IMR-90 (cell line): ENCODE measurements around the gene CRTAC1. TPM values are rescaled to one million over a fixed set of nuclear protein-coding genes. Genes with fewer than 3 reads are reported as not detected.

Experiments used
- ATAC-seq: fragments of 200-7000 bp; cut with Tn5 transposase; 2 replicates; pipeline ENCODE4 v1.9.1; 2020; ENCODE audit warnings: low read depth, mild to moderate bottlenecking, moderate library complexity
- BruUV-seq: library from RNA; stranded (reverse); fragments of 400-500 nt; replicated peaks from 2 replicates; lab custom pipeline; 2021; lab: Mats Ljungman, UMichigan
- CTCF ChIA-PET: fragments of 300-600 bp; formaldehyde crosslinking; extraction: SDS; loops from one replicate; lab custom pipeline; 2021; ENCODE audit warnings: antibody characterized with exemption; lab: Yijun Ruan, JAX
- POLR2A ChIA-PET: fragments of 300-600 bp; sonication (Branson Sonifier 250); formaldehyde crosslinking; loops from one replicate; lab custom pipeline; 2022; ENCODE audit warnings: antibody characterized with exemption; ENCODE audit not compliant: unreplicated experiment; lab: Charles Lee
- DNase-seq: peaks from one replicate; pipeline ENCODE4 v3.0.0; 2013
- H2AFZ ChIP-seq: replicated peaks from 2 replicates; pipeline ENCODE3; 2013; ENCODE audit warnings: low read length, mild to moderate bottlenecking; ENCODE audit not compliant: poor library complexity
- H2AK5ac ChIP-seq: 2 replicates; pipeline ENCODE4 v1.6.1; 2013; ENCODE audit warnings: low read depth, low read length, inconsistent platforms
- H2AK9ac ChIP-seq: replicated peaks from 2 replicates; pipeline ENCODE3; 2013; ENCODE audit warnings: mild to moderate bottlenecking, low read depth, low read length, moderate library complexity; ENCODE audit not compliant: poor library complexity
- H2BK120ac ChIP-seq: 2 replicates; pipeline ENCODE4 v1.6.1; 2013; ENCODE audit warnings: low read depth, low read length, inconsistent platforms
- H2BK15ac ChIP-seq: 3 replicates; pipeline ENCODE4 v1.6.1; 2013; ENCODE audit warnings: low read depth, low read length, inconsistent platforms
- H2BK20ac ChIP-seq: 2 replicates; pipeline ENCODE4 v1.6.1; 2013; ENCODE audit warnings: low read depth, mild to moderate bottlenecking, inconsistent platforms, low read length, moderate library complexity
- H2BK5ac ChIP-seq: 2 replicates; pipeline ENCODE4 v1.6.1; 2013; ENCODE audit warnings: mild to moderate bottlenecking, low read depth, low read length, inconsistent platforms; ENCODE audit not compliant: poor library complexity, severe bottlenecking
- H3K14ac ChIP-seq: replicated peaks from 2 replicates; pipeline ENCODE4 v1.6.1; 2013; ENCODE audit warnings: low read depth, low read length, inconsistent platforms
- H3K18ac ChIP-seq: 2 replicates; pipeline ENCODE4 v1.6.1; 2013; ENCODE audit warnings: low read depth, low read length, control low read depth
- H3K23ac ChIP-seq: 2 replicates; pipeline ENCODE4 v1.6.1; 2013; ENCODE audit warnings: low read depth, low read length, inconsistent platforms
- H3K27ac ChIP-seq: 2 replicates; pipeline ENCODE4 v1.5.1; 2013; ENCODE audit warnings: mild to moderate bottlenecking, control low read depth, low read length; ENCODE audit not compliant: insufficient read depth
- H3K27me3 ChIP-seq: 2 replicates; pipeline ENCODE4 v1.6.1; 2013; ENCODE audit warnings: low read length; ENCODE audit not compliant: control insufficient read depth, insufficient read depth
- H3K36me3 ChIP-seq: 2 replicates; pipeline ENCODE4 v1.6.1; 2013; ENCODE audit warnings: low read length, mixed read lengths; ENCODE audit not compliant: control insufficient read depth, insufficient read depth
- H3K4ac ChIP-seq: 2 replicates; pipeline ENCODE4 v1.6.1; 2013; ENCODE audit warnings: low read depth, low read length, inconsistent platforms
- H3K4me1 ChIP-seq: 2 replicates; pipeline ENCODE4 v1.6.1; 2013; ENCODE audit warnings: low read length, mixed read lengths; ENCODE audit not compliant: control insufficient read depth, insufficient read depth
- H3K4me2 ChIP-seq: 2 replicates; pipeline ENCODE4 v1.6.1; 2013; ENCODE audit warnings: low read depth, mild to moderate bottlenecking, control low read depth, low read length, moderate library complexity
- H3K4me3 ChIP-seq: 2 replicates; pipeline ENCODE4 v1.5.1; 2013; ENCODE audit warnings: low read depth, mild to moderate bottlenecking, control low read depth, low read length, moderate library complexity; ENCODE audit not compliant: insufficient read depth
- H3K56ac ChIP-seq: 2 replicates; pipeline ENCODE4 v1.6.1; 2013; ENCODE audit warnings: low read length, inconsistent platforms; ENCODE audit not compliant: insufficient read depth; ENCODE audit errors: extremely low read depth
- H3K79me1 ChIP-seq, 2 experiments: 2 replicates each; pipeline ENCODE4 v1.6.1; 2013; ENCODE audit warnings: low read length in 2 of 2, inconsistent platforms in 1 of 2, low read depth in 1 of 2
- H3K9ac ChIP-seq: 2 replicates; pipeline ENCODE4 v1.6.1; 2013; ENCODE audit warnings: low read depth, low read length, control low read depth
- H3K9me1 ChIP-seq: 2 replicates; pipeline ENCODE4 v1.6.1; 2013; ENCODE audit warnings: low read length, inconsistent platforms; ENCODE audit not compliant: insufficient read depth
- H3K9me3 ChIP-seq: 2 replicates; pipeline ENCODE4 v1.6.1; 2013; ENCODE audit warnings: low read length; ENCODE audit not compliant: control insufficient read depth, insufficient read depth
- H4K20me1 ChIP-seq: 2 replicates; pipeline ENCODE4 v1.6.1; 2013; ENCODE audit warnings: low read length, inconsistent platforms; ENCODE audit not compliant: insufficient read depth
- H4K5ac ChIP-seq: 2 replicates; pipeline ENCODE4 v1.6.1; 2013; ENCODE audit warnings: mild to moderate bottlenecking, low read depth, low read length, control low read depth
- H4K8ac ChIP-seq, 2 experiments: 2 replicates each; pipeline ENCODE4 v1.6.1; 2013; ENCODE audit warnings: low read depth in 2 of 2, low read length in 2 of 2, control low read depth in 1 of 2, inconsistent platforms in 1 of 2
- H4K91ac ChIP-seq: 2 replicates; pipeline ENCODE4 v1.6.1; 2013; ENCODE audit warnings: low read depth, low read length, inconsistent platforms; ENCODE audit not compliant: insufficient read depth
- BHLHE40 ChIP-seq: fragments of 150-350 bp; IDR thresholded peaks from 2 replicates; pipeline ENCODE4 v1.6.1; 2016; ENCODE audit warnings: mild to moderate bottlenecking, low read depth, low read length
- CHD1 ChIP-seq: IDR thresholded peaks from 2 replicates; pipeline ENCODE4 v1.6.1; 2012; ENCODE audit warnings: low read depth, low read length, improper control_type of control experiment
- FOS ChIP-seq: fragments of 150-350 bp; IDR thresholded peaks from 2 replicates; pipeline ENCODE4 v1.6.1; 2016; ENCODE audit warnings: low read depth, low read length
- MAZ ChIP-seq: IDR thresholded peaks from 2 replicates; pipeline ENCODE4 v1.6.1; 2012; ENCODE audit warnings: low read depth, mild to moderate bottlenecking, low read length, improper control_type of control experiment, moderate library complexity, borderline replicate concordance
- MXI1 ChIP-seq: IDR thresholded peaks from 2 replicates; pipeline ENCODE4 v1.6.1; 2012; ENCODE audit warnings: low read depth, mild to moderate bottlenecking, low read length, moderate library complexity, borderline replicate concordance
- NFE2L2 ChIP-seq: fragments of 150-350 bp; IDR thresholded peaks from 2 replicates; pipeline ENCODE4 v1.6.1; 2016; ENCODE audit warnings: low read depth, mild to moderate bottlenecking, low read length
- POLR2A ChIP-seq: IDR thresholded peaks from 2 replicates; pipeline ENCODE4 v1.6.1; 2012; ENCODE audit warnings: mild to moderate bottlenecking, low read depth, low read length
- RAD21 ChIP-seq: IDR thresholded peaks from 2 replicates; pipeline ENCODE4 v1.6.1; 2012; ENCODE audit warnings: low read length, improper control_type of control experiment
- RCOR1 ChIP-seq: IDR thresholded peaks from 2 replicates; pipeline ENCODE4 v1.6.1; 2012; ENCODE audit warnings: mild to moderate bottlenecking, low read length, improper control_type of control experiment; ENCODE audit not compliant: insufficient replicate concordance
- SMC3 ChIP-seq: fragments of 150-350 bp; IDR thresholded peaks from 2 replicates; pipeline ENCODE4 v1.6.1; 2016; ENCODE audit warnings: low read depth, mild to moderate bottlenecking, antibody characterized with exemption, low read length, moderate library complexity
- WGBS, 2 experiments: methylation state at CpG; one replicate each; pipeline versions ENCODE4 v1.1.5 to v1.1.7; 2013; ENCODE audit warnings: missing lambda C conversion rate in 2 of 2; ENCODE audit not compliant: insufficient read length in 1 of 2; ENCODE audit errors: extremely low coverage in 2 of 2; 5-methylcytosine and 5-hydroxymethylcytosine counted together
- dilution Hi-C: fragments of 300-500 bp; cut with HindIII; formaldehyde crosslinking; loops from one replicate; pipeline ENCODE4 v1.14.3; 2018; ENCODE audit warnings: low sequenced_read_pairs; ENCODE audit not compliant: unreplicated experiment
- in situ Hi-C: fragments of 300-500 bp; cut with MboI; formaldehyde crosslinking; loops from 3 replicates; pipeline ENCODE4 v1.14.3; 2019; ENCODE audit warnings: low sequenced_read_pairs, inconsistent platforms, mixed read lengths
- intact Hi-C: fragments of 100-400 bp; cut with micrococcal nuclease; formaldehyde crosslinking; loops from 2 replicates; pipeline ENCODE4 v1.10.0; 2022
- polyA plus RNA-seq, 3 experiments: library from polyadenylated mRNA; depleted of rRNA; stranded (reverse); fragments of >200 nt; gene quantifications; 2 replicates each; pipeline ENCODE4 v1.2.3, GENCODE V29; 2012; ENCODE audit warnings: low replicate concordance in 1 of 3
- total RNA-seq: library from RNA; depleted of rRNA; stranded (reverse); fragments of >200 nt; gene quantifications from 2 replicates; pipeline ENCODE4 v1.2.3, GENCODE V29; 2012
- TF ChIP-seq, protein P1 (sequence below): conservative IDR thresholded peaks from 2 replicates; pipeline ENCODE4 v1.5.1; 2012; ENCODE audit warnings: mild to moderate bottlenecking, low read depth, low read length, improper control_type of control experiment
- TF ChIP-seq, protein P2 (sequence below): fragments of 150-350 bp; IDR thresholded peaks from 2 replicates; pipeline ENCODE4 v1.6.1; 2016; ENCODE audit warnings: low read depth, mild to moderate bottlenecking, low read length, moderate library complexity, borderline replicate concordance
- TF ChIP-seq, protein P3 (sequence below): fragments of 150-350 bp; IDR thresholded peaks from 2 replicates; pipeline ENCODE4 v1.6.1; 2017; ENCODE audit warnings: mild to moderate bottlenecking, antibody characterized with exemption, low read length, low read depth

CRTAC1 gene
- total and polyA plus RNA-seq, 2 of the 4 experiments (the other 2 are of a cell fraction) = not detected

DNA sequence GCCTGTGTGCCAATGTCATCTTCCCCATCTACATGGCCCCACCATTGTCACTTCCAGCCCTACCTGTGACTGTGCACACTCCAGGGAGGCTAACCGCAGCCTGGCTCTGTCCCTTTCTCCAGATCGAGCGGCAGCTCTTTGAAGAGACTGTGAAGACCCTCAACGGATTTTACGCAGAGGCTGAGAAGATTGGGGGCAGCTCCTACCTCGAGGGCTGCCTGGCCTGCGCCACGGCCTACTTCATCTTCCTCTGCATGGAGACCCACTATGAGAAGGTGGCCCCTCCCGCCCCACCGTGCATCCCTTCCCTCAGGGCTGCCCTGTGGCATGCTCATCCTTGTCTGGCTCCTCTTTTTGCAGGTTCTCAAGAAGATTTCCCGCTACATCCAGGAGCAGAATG is 166.6 kb downstream of the CRTAC1 start:
- H4K8ac ChIP-seq = no peak overlapping the region
- no peak for ATAC-seq
- H3K4me3 ChIP-seq = no peak overlapping the region
- H2AFZ ChIP-seq = no peak overlapping the region
- ChIA-PET CTCF (no interaction called here), POLR2A (no interaction called here)
- no peak overlapping the region for H4K91ac ChIP-seq
- H3K9me1 ChIP-seq = no peaks in the 10 kb centered on the region
- H3K14ac ChIP-seq = no peak overlapping the region
- H2AK9ac ChIP-seq = no peak overlapping the region
- no peak overlapping the region for H3K27ac ChIP-seq
- H4K20me1 ChIP-seq = no peaks in the 10 kb centered on the region
- no CpG with 5 or more reads among the region's 11 CpGs for WGBS, 2 experiments
- H3K4me2 ChIP-seq = no peak overlapping the region
- intact Hi-C loops = no loop called here
- no peaks in the 10 kb centered on the region for H3K79me1 ChIP-seq
- dilution Hi-C loops = no loop called here
- no peak overlapping the region for H2AK5ac ChIP-seq
- H3K9me3 ChIP-seq = no peaks in the 10 kb centered on the region
- no peak overlapping the region for H3K9ac ChIP-seq
- no peak overlapping the region for H2BK20ac ChIP-seq
- no peak for DNase-seq
- TF ChIP-seq RCOR1 = no peak
- TF ChIP-seq, protein P1, sequence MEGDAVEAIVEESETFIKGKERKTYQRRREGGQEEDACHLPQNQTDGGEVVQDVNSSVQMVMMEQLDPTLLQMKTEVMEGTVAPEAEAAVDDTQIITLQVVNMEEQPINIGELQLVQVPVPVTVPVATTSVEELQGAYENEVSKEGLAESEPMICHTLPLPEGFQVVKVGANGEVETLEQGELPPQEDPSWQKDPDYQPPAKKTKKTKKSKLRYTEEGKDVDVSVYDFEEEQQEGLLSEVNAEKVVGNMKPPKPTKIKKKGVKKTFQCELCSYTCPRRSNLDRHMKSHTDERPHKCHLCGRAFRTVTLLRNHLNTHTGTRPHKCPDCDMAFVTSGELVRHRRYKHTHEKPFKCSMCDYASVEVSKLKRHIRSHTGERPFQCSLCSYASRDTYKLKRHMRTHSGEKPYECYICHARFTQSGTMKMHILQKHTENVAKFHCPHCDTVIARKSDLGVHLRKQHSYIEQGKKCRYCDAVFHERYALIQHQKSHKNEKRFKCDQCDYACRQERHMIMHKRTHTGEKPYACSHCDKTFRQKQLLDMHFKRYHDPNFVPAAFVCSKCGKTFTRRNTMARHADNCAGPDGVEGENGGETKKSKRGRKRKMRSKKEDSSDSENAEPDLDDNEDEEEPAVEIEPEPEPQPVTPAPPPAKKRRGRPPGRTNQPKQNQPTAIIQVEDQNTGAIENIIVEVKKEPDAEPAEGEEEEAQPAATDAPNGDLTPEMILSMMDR = no peak
- no peak for TF ChIP-seq SMC3
- no peak for TF ChIP-seq POLR2A
- TF ChIP-seq RAD21 = no peak
- no peak for TF ChIP-seq NFE2L2
- TF ChIP-seq, protein P2, sequence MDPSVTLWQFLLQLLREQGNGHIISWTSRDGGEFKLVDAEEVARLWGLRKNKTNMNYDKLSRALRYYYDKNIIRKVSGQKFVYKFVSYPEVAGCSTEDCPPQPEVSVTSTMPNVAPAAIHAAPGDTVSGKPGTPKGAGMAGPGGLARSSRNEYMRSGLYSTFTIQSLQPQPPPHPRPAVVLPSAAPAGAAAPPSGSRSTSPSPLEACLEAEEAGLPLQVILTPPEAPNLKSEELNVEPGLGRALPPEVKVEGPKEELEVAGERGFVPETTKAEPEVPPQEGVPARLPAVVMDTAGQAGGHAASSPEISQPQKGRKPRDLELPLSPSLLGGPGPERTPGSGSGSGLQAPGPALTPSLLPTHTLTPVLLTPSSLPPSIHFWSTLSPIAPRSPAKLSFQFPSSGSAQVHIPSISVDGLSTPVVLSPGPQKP = no peak
- TF ChIP-seq MXI1 = no peak
- TF ChIP-seq CHD1 = no peak
- no peak for TF ChIP-seq FOS
- TF ChIP-seq, protein P3, sequence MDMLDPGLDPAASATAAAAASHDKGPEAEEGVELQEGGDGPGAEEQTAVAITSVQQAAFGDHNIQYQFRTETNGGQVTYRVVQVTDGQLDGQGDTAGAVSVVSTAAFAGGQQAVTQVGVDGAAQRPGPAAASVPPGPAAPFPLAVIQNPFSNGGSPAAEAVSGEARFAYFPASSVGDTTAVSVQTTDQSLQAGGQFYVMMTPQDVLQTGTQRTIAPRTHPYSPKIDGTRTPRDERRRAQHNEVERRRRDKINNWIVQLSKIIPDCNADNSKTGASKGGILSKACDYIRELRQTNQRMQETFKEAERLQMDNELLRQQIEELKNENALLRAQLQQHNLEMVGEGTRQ = no peak
- no peak for TF ChIP-seq MAZ
- no peak for TF ChIP-seq BHLHE40
- H2BK15ac ChIP-seq = no peak overlapping the region
- no TSS peak for BruUV-seq
- no peak overlapping the region for H2BK5ac ChIP-seq
- no peak overlapping the region for H4K5ac ChIP-seq
- no peak overlapping the region for H3K18ac ChIP-seq
- H3K4me1 ChIP-seq = no peaks in the 10 kb centered on the region
- H3K27me3 ChIP-seq = peaks cover 32% of the 10 kb centered on the region
- no peak overlapping the region for H3K4ac ChIP-seq
- no peak overlapping the region for H2BK120ac ChIP-seq
- no peak overlapping the region for H3K23ac ChIP-seq
- in situ Hi-C loops = no loop called here
- no peaks in the 10 kb centered on the region for H3K36me3 ChIP-seq
- no peak overlapping the region for H3K56ac ChIP-seq
